DOHH2 (cell line): ENCODE results near the gene TRA2B.

Source experiments
- H3F3A ChIP-seq: fragments of 200-600 bp; sonication (generic), shearing (Covaris generic); 2 replicates; pipeline ENCODE4 v1.6.0; 2016; ENCODE audit warnings: antibody characterized with exemption, mild to moderate bottlenecking; ENCODE audit not compliant: control insufficient read depth, insufficient read depth
- H3K27ac ChIP-seq: fragments of 200-600 bp; sonication (generic); 2 replicates; pipeline ENCODE4 v1.5.1; 2014; ENCODE audit warnings: low read depth, mild to moderate bottlenecking, low read length, moderate library complexity
- H3K27me3 ChIP-seq: fragments of 200-600 bp; sonication (generic); 2 replicates; pipeline ENCODE4 v1.6.1; 2014; ENCODE audit warnings: mild to moderate bottlenecking, low read length, mixed read lengths; ENCODE audit not compliant: control insufficient read depth
- H3K36me3 ChIP-seq: fragments of 200-600 bp; sonication (generic); 2 replicates; pipeline ENCODE4 v1.6.1; 2014; ENCODE audit warnings: mild to moderate bottlenecking, low read length, moderate library complexity, mixed read lengths; ENCODE audit not compliant: control insufficient read depth
- H3K4me1 ChIP-seq: fragments of 200-600 bp; sonication (generic); 2 replicates; pipeline ENCODE4 v1.6.1; 2014; ENCODE audit warnings: mild to moderate bottlenecking, low read length, mixed read lengths; ENCODE audit not compliant: control insufficient read depth
- H3K4me2 ChIP-seq: fragments of 200-600 bp; sonication (generic); 2 replicates; pipeline ENCODE4 v1.6.0; 2014; ENCODE audit warnings: mild to moderate bottlenecking, low read length, moderate library complexity
- H3K4me3 ChIP-seq: fragments of 200-600 bp; sonication (generic); 2 replicates; pipeline ENCODE4 v1.5.1; 2014; ENCODE audit warnings: mild to moderate bottlenecking, low read length, mixed read lengths
- H3K79me2 ChIP-seq: fragments of 200-600 bp; sonication (generic); 2 replicates; pipeline ENCODE4 v1.6.1; 2014; ENCODE audit warnings: mild to moderate bottlenecking, low read length, mixed read lengths; ENCODE audit not compliant: control insufficient read depth
- H3K9me2 ChIP-seq: fragments of 200-600 bp; sonication (generic); replicated peaks from 2 replicates; pipeline ENCODE4 v1.6.1; 2014; ENCODE audit warnings: mild to moderate bottlenecking, low read length, mixed read lengths; ENCODE audit not compliant: control insufficient read depth
- H3K9me3 ChIP-seq: fragments of 200-600 bp; sonication (generic); 2 replicates; pipeline ENCODE4 v1.6.1; 2014; ENCODE audit warnings: antibody characterized with exemption, low read length, mixed read lengths; ENCODE audit not compliant: control insufficient read depth, insufficient read depth
- H4K20me1 ChIP-seq: fragments of 200-600 bp; sonication (generic); 2 replicates; pipeline ENCODE4 v1.6.0; 2014; ENCODE audit warnings: low read depth, mild to moderate bottlenecking, antibody characterized with exemption, low read length, moderate library complexity; ENCODE audit not compliant: control insufficient read depth, insufficient read depth
- EZH2phosphoT487 ChIP-seq: fragments of 200-600 bp; sonication (generic); IDR thresholded peaks from 2 replicates; pipeline ENCODE4 v1.6.1; 2017; ENCODE audit warnings: borderline replicate concordance, mild to moderate bottlenecking, antibody characterized with exemption, low read length, moderate library complexity, mixed read lengths
- TF ChIP-seq, protein P1 (sequence below): fragments of 200-600 bp; sonication (generic); IDR thresholded peaks from one replicate; pipeline ENCODE4 v1.5.1; 2014; ENCODE audit warnings: antibody characterized with exemption, mild to moderate bottlenecking, low read depth, low read length; ENCODE audit not compliant: poor library complexity, severe bottlenecking

Gene TRA2B

DNA sequence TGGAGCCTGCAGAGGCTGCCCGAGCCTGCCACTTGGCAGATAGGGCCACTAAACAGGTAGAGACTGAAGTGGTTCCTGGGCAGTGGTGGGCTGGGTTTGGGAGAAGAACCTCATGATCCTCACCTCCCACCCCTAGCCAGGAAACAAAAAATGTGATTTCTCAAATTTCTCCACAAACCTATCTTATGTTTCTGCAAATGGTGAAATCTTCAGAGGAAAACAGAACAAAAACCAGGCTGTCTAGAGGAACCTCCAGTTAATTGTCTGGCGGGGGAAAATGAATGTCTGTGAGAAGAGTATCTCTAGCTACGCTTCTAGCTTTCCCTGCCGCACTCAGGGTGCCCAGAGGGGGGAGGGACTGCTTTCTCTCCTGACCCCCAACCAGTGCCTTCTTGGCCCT lies 55.9 kb downstream of the TRA2B start:
- no peaks in the 10 kb centered on the region for H3K4me1 ChIP-seq
- H3F3A ChIP-seq = no peaks in the 10 kb centered on the region
- no peak overlapping the region for H3K4me2 ChIP-seq
- no peaks in the 10 kb centered on the region for H3K79me2 ChIP-seq
- peaks cover 3% of the 10 kb centered on the region; the same call in 1 of the 2 replicates for H3K27me3 ChIP-seq
- no peak overlapping the region for H3K27ac ChIP-seq
- no peaks in the 10 kb centered on the region for H3K36me3 ChIP-seq
- H4K20me1 ChIP-seq = no peaks in the 10 kb centered on the region
- no peaks in the 10 kb centered on the region for H3K9me3 ChIP-seq
- TF ChIP-seq EZH2phosphoT487 = no peak
- TF ChIP-seq, protein P1, sequence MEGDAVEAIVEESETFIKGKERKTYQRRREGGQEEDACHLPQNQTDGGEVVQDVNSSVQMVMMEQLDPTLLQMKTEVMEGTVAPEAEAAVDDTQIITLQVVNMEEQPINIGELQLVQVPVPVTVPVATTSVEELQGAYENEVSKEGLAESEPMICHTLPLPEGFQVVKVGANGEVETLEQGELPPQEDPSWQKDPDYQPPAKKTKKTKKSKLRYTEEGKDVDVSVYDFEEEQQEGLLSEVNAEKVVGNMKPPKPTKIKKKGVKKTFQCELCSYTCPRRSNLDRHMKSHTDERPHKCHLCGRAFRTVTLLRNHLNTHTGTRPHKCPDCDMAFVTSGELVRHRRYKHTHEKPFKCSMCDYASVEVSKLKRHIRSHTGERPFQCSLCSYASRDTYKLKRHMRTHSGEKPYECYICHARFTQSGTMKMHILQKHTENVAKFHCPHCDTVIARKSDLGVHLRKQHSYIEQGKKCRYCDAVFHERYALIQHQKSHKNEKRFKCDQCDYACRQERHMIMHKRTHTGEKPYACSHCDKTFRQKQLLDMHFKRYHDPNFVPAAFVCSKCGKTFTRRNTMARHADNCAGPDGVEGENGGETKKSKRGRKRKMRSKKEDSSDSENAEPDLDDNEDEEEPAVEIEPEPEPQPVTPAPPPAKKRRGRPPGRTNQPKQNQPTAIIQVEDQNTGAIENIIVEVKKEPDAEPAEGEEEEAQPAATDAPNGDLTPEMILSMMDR = no peak
- H3K9me2 ChIP-seq = no peaks in the 10 kb centered on the region
- H3K4me3 ChIP-seq = no peak overlapping the region

DNA sequence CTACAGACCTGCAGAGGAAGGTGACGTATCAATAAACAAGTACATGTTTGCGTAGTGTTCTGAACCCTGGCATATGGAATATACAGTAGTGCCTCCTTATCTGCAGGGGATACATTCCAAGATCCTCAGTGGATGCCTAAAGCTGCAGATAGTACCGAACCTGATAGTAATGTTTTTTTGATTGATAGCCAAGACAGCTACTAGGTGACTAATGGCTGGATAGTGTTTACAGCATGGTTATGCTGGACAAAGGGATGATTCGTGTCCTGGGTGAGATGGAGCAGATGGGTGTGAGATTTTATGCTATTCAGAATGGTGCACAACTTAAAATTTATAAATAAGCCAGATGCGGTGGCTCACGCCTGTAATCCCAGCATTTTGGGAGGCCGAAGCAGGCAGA lies 57.2 kb downstream of the TRA2B start:
- Histone ChIP-seq H4K20me1 (no peaks in the 10 kb centered on the region), H3K36me3 (no peaks in the 10 kb centered on the region), H3K4me3 (no peak overlapping the region), H3F3A (no peaks in the 10 kb centered on the region), H3K79me2 (no peaks in the 10 kb centered on the region), H3K27me3 (peaks cover 3% of the 10 kb centered on the region; the same call in 1 of the 2 replicates), H3K9me2 (no peaks in the 10 kb centered on the region), H3K9me3 (no peaks in the 10 kb centered on the region), H3K4me1 (no peaks in the 10 kb centered on the region), H3K4me2 (no peak overlapping the region), H3K27ac (no peak overlapping the region)
- no peak for TF ChIP-seq EZH2phosphoT487
- TF ChIP-seq, protein P1 = no peak

DNA sequence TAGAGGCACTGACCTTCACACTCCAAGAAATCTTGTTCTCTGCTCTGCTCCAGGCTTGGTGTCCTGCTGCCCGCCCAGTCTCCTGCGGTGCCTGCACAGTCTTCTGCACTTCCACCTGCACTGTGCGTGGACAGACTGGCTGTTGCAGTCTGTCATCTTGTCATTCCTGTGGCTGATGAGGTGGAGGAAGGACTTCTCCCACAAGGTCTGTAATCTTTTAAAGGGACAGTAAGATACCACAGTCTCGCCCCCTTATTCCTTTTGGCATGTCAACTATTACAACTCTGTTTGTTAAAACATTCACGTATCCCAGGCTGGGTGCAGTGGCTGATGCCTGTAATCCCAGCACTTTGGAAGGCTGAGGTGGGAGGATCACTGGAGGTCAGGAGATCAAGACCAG lies 58.9 kb downstream of the TRA2B start:
- Histone ChIP-seq H4K20me1 (no peaks in the 10 kb centered on the region), H3K79me2 (no peaks in the 10 kb centered on the region), H3K36me3 (no peaks in the 10 kb centered on the region), H3K27ac (no peak overlapping the region), H3K4me2 (no peak overlapping the region), H3K9me3 (no peaks in the 10 kb centered on the region), H3K4me1 (0 out of 2 replicates have a peak, but pooled peaks cover 3% of the 10 kb centered on the region), H3K4me3 (no peak overlapping the region), H3K9me2 (no peaks in the 10 kb centered on the region), H3F3A (no peaks in the 10 kb centered on the region), H3K27me3 (peaks cover 3% of the 10 kb centered on the region; the same call in 1 of the 2 replicates)
- TF ChIP-seq, protein P1 = no peak
- TF ChIP-seq EZH2phosphoT487 = no peak
